ENCODE measurements around the gene ASZ1.

The ASZ1 gene

DNA sequence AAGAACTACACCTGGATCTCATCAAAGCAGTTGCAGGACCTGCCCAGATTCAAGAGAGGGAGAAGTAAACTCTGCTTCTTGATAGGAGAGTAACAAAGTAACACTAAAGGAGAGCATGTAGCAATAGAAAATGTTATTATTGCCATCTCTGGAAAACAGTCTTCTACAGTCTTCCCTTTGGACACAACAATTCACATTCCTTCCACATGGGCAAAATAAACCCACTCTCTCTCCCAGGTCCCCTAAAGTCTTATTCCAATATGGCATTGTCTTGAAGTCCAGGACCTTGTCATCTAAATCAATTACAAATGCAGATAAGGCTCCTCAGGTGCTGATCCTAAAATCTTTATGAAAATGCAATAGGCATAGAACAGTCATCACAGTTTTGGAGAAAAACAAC is 94.1 kb downstream of the ASZ1 start:
- no peak for DNase-seq

DNA sequence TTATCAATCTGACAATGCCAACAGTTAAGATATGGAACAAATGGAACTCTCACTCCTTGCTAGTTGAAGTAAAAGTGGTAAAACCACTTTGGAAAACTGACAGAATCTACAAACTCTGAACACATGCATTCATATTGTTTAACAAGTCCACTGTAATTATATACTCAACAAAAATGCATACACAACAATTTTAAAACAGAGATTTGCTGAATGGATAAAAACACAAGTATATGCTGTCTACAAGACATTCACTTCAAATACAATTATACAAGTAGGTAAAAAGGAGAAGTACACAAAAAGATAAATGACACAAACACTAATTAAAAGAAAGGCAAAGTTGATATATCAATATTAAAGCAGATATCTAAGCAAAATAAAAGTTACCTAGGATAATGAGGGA is 95.3 kb downstream of the ASZ1 start:
- no peak for DNase-seq

- DNase-seq = no peak
Measured at GRCh38 chr7:117325836-117326235, 101.5 kb downstream of the ASZ1 start.

GRCh38 chr7:117324960-117325359 is 102.3 kb downstream of the ASZ1 start:
- no peak for DNase-seq

GRCh38 chr7:117323851-117324711 is 103.2 kb downstream of the ASZ1 start:
- no peak for DNase-seq

GRCh38 chr7:117323305-117323850 is 103.9 kb downstream of the ASZ1 start:
- no peak for DNase-seq

DNA sequence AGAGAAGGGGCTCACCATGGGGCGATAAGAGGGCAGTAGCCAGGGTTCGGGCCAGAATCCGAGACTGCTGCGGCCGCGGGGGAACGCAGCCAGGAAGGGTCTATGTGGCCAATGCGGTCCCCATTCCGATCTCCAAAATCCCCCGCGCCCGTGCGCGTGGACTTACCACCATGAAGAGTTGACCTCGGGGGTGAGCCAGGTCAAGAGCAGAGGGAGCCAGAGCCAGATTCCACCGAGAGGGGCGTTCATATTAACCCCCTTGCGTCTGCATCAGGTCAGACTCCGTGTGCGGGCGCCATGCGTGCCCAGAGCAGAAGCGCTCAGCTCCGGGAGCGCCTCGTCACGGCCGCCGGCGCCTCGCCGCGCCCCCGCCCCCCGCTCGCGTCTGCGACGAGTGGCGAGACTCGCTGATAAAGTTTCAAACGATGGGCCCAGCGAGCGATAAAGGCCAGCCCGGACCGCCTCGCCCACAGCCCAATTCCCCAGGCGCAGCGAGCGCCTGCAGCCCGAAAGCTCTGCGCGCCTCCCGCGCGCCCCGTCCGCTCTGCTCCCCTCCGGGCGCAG is 104.5 kb downstream of the ASZ1 start, which contains the start of gene WNT2:
Gene WNT2, minus strand, starts transcription at position 318 of the 564 bp plus-strand sequence. Its CDS starts 69 bp downstream, at position 249.
- DNase-seq = no peak

- DNase-seq = no peak
Measured at GRCh38 chr7:117320523-117320922, 106.8 kb downstream of the ASZ1 start.

DNA sequence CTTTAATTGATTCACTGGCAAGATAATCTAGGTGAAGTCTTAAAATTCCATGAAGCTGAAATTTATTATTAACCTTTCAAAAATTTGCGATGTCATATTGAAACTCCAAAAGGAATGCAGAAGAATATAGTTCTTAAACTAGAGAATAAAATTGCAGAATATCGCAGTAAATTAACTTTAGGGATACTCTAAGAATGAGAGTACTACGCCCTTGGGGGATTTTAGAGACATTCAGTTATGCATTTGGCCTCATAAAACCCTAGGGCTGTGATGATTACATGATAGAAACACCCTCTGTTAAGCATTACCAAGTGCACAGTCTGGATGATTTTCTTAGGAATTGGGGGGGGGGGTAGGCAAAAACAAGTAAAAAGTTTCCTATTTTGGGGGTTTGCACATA is 108.1 kb downstream of the ASZ1 start:
- DNase-seq = no peak

GRCh38 chr7:117313582-117313981 is 113.7 kb downstream of the ASZ1 start:
- DNase-seq = no peak

All from stimulated activated CD8-positive, alpha-beta memory T cell treated with anti-CD3 and anti-CD28 coated beads, Interleukin-4, amount 100 ng/mL, for 48 hours (primary cell).